Fibroblast of the aortic adventitia (primary cell): ENCODE measurements around the gene UGT1A6. TPM values are rescaled to one million over a fixed set of nuclear protein-coding genes. Genes with fewer than 3 reads are reported as not detected.

Source experiments
- DNase-seq: peaks from one replicate; pipeline ENCODE4 v3.0.0-alpha.2; 2010; ENCODE audit warnings: low read depth
- H3K4me3 ChIP-seq: 2 replicates; pipeline ENCODE4 v1.5.1; 2011; ENCODE audit warnings: low read depth, mild to moderate bottlenecking, control low read depth, low read length, moderate library complexity
- CTCF ChIP-seq: IDR thresholded peaks from 2 replicates; pipeline ENCODE4 v1.5.1; 2011; ENCODE audit warnings: mild to moderate bottlenecking, low read length, control low read depth, inconsistent platforms; ENCODE audit not compliant: insufficient read depth
- total RNA-seq: library from RNA; depleted of rRNA; stranded (reverse); fragments of >200 nt; gene quantifications from 2 replicates; pipeline ENCODE4 v1.2.3, GENCODE V29; 2012; ENCODE audit warnings: low replicate concordance

The UGT1A6 gene
- total RNA-seq, 1 donor = 0.09 TPM

GRCh38 chr2:233821709-233822100, 129.0 kb downstream of the UGT1A6 start:
- H3K4me3 ChIP-seq = no peak overlapping the region
- TF ChIP-seq CTCF = no peak
- no peak for DNase-seq

- no peak for DNase-seq
- TF ChIP-seq CTCF = no peak
- H3K4me3 ChIP-seq = no peak overlapping the region
Measured at GRCh38 chr2:233822101-233822771, 129.5 kb downstream of the UGT1A6 start.

Other genes with a start within 250 kb of the UGT1A6 start
- gene USP40, start 126.1 kb upstream of the UGT1A6 start, total RNA-seq = 40.2 and 75.5 TPM in 2 replicates
- 0.09 TPM in 1 of 2 replicates, not detected in the other for gene UGT1A8, start 75.3 kb upstream of the UGT1A6 start, total RNA-seq
- 0.41 TPM in 1 of 2 replicates, not detected in the other for gene UGT1A10, start 56.4 kb upstream of the UGT1A6 start, total RNA-seq
- gene UGT1A9, start 21.0 kb upstream of the UGT1A6 start, total RNA-seq = not detected in 2 replicates
- not detected in 2 replicates for gene UGT1A7, start 11.0 kb upstream of the UGT1A6 start, total RNA-seq
- gene UGT1A5, start 20.0 kb downstream of the UGT1A6 start, total RNA-seq = not detected in 2 replicates
- gene UGT1A4, start 25.8 kb downstream of the UGT1A6 start, total RNA-seq = not detected in 2 replicates
- gene UGT1A3, start 36.2 kb downstream of the UGT1A6 start, total RNA-seq = not detected in 2 replicates
- gene UGT1A1, start 67.4 kb downstream of the UGT1A6 start, total RNA-seq = not detected in 2 replicates
- gene MROH2A, start 85.4 kb downstream of the UGT1A6 start, total RNA-seq = under 0.01 TPM in 1 of 2 replicates, not detected in the other
- gene HJURP, start 161.6 kb downstream of the UGT1A6 start, total RNA-seq = 1.1 and 34.9 TPM in 2 replicates
- gene TRPM8, start 224.5 kb downstream of the UGT1A6 start, total RNA-seq = 0.63 TPM in 1 of 2 replicates, not detected in the other